ENCODE measurements around the gene PARVA. TPM values are rescaled to one million over a fixed set of nuclear protein-coding genes. Genes with fewer than 3 reads are reported as not detected.

PARVA gene
- polyA plus RNA-seq, 3 donors: not detected

DNA sequence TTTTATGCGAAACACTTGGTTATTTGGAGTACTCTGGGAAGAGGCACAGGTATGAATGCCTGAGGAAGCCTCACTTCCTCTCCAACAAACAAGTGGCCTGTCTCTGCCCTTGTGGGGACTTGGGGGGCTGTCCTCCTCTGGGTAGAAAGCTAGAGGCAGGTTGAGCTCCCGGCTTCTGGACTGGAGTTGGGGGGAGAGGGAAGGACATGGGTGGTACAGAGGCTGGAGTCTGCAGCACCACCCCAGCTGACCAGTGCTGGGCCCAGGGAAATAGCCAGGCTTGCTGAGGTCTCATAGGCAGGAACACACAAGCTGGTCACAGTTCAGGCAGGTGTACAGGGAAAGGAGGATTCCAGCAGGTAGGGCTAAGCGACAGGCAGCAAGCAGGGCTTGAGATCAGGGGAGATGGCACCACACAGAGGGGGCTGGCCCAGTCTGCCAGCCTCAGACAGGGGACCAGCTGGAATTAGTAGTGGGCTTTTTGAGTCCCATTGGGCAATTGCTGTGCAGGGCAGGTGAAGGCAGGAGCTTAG lies 161.6 kb downstream of the PARVA start:
- Mint-ChIP-seq H3K4me3 (no peak overlapping the region), H3K27ac (peak overlapping the region in 1 of 7 donors; percentile 10), H3K36me3 (no peaks in the 10 kb centered on the region), H3K4me1 (no peaks in the 10 kb centered on the region), H3K9me3 (peaks cover 0 to 2% (median 0%) of the 10 kb centered on the region in 7 donors), H3K27me3 (ENCODE audit: low read depth in 3 of 3) (peaks cover 3 to 11% (median 9%) of the 10 kb centered on the region in 3 donors)
- Histone ChIP-seq H3K9ac (ENCODE audit: insufficient read depth, low read length, poor library complexity, severe bottlenecking) (no peak overlapping the region), H3K4me2 (replicated peaks; ENCODE audit: extremely low read depth, low read length, poor library complexity, severe bottlenecking) (no peak overlapping the region), H3K27me3 (ENCODE audit: control insufficient read depth in 2 of 2, insufficient read depth in 2 of 2, low read length in 2 of 2) (no peaks in the 10 kb centered on the region), H3K4me1 (ENCODE audit: control insufficient read depth in 1 of 2, insufficient read depth in 2 of 2, low read length in 2 of 2) (no peaks in the 10 kb centered on the region), H3K27ac (ENCODE audit: low read depth in 1 of 2, low read length in 2 of 2) (no peak overlapping the region), H2AFZ (ENCODE audit: insufficient read depth, low read depth, low read length, poor library complexity, severe bottlenecking) (no peak overlapping the region), H4K20me1 (ENCODE audit: insufficient read depth, low read length) (no peaks in the 10 kb centered on the region), H3K9me3 (replicated peaks in 1 of 2; ENCODE audit: control insufficient read depth in 1 of 2, insufficient read depth in 1 of 2, low read length in 2 of 2) (no peaks in the 10 kb centered on the region), H3K36me3 (replicated peaks in 1 of 2; ENCODE audit: control insufficient read depth in 1 of 2, insufficient read depth in 2 of 2, low read length in 2 of 2) (no peaks in the 10 kb centered on the region), H3K4me3 (replicated peaks in 1 of 3; ENCODE audit: low read depth in 2 of 3, low read length in 3 of 3) (no peak overlapping the region), H3K79me2 (ENCODE audit: insufficient read depth, low read length) (no peaks in the 10 kb centered on the region)
- DNase-seq: no peak
- 95% methylated on average over 2 of the region's 3 CpGs for WGBS (ENCODE audit: insufficient coverage)
- intact Hi-C loops (cut with micrococcal nuclease): no loop called here
- no peak for TF ChIP-seq CTCF (IDR thresholded peaks at IDR 0.05)

GRCh38 chr11:12539572-12539971 lies 162.2 kb downstream of the PARVA start:
- no peak overlapping the region for H2AFZ ChIP-seq (ENCODE audit: insufficient read depth, low read depth, low read length, poor library complexity, severe bottlenecking)
- intact Hi-C loops (cut with micrococcal nuclease): no loop called here
- no peaks in the 10 kb centered on the region for H4K20me1 ChIP-seq (ENCODE audit: insufficient read depth, low read length)
- H3K36me3 ChIP-seq (replicated peaks in 1 of 2; ENCODE audit: control insufficient read depth in 1 of 2, insufficient read depth in 2 of 2, low read length in 2 of 2): no peaks in the 10 kb centered on the region
- Mint-ChIP-seq H3K9me3 (peaks cover 0 to 2% (median 0%) of the 10 kb centered on the region in 7 donors), H3K4me1 (no peaks in the 10 kb centered on the region), H3K4me3 (no peak overlapping the region), H3K27ac (no peak overlapping the region), H3K27me3 (ENCODE audit: low read depth in 3 of 3) (peaks cover 3 to 14% (median 7%) of the 10 kb centered on the region in 3 donors), H3K36me3 (no peaks in the 10 kb centered on the region)
- H3K4me2 ChIP-seq (replicated peaks; ENCODE audit: extremely low read depth, low read length, poor library complexity, severe bottlenecking): no peak overlapping the region
- no peak overlapping the region for H3K9ac ChIP-seq (ENCODE audit: insufficient read depth, low read length, poor library complexity, severe bottlenecking)
- WGBS (ENCODE audit: insufficient coverage): 100% methylated on average over 3 of the region's 4 CpGs
- H3K79me2 ChIP-seq (ENCODE audit: insufficient read depth, low read length): no peaks in the 10 kb centered on the region
- TF ChIP-seq CTCF (IDR thresholded peaks at IDR 0.05): no peak
- H3K27ac ChIP-seq (ENCODE audit: low read depth in 1 of 2, low read length in 2 of 2): no peak overlapping the region
- no peaks in the 10 kb centered on the region for H3K9me3 ChIP-seq (replicated peaks in 1 of 2; ENCODE audit: control insufficient read depth in 1 of 2, insufficient read depth in 1 of 2, low read length in 2 of 2)
- no peaks in the 10 kb centered on the region for H3K4me1 ChIP-seq (ENCODE audit: control insufficient read depth in 1 of 2, insufficient read depth in 2 of 2, low read length in 2 of 2)
- DNase-seq: no peak
- H3K27me3 ChIP-seq (ENCODE audit: control insufficient read depth in 2 of 2, insufficient read depth in 2 of 2, low read length in 2 of 2): no peaks in the 10 kb centered on the region
- H3K4me3 ChIP-seq (replicated peaks in 1 of 3; ENCODE audit: low read depth in 2 of 3, low read length in 3 of 3): no peak overlapping the region
